ENCODE results near the gene TXN2. TPM values are rescaled to one million over a fixed set of nuclear protein-coding genes. Genes with fewer than 3 reads are reported as not detected.
A peak's percentile ranks its signal among the peaks of the same experiment; 100 is the strongest.

Gene TXN2
- total RNA-seq, 1 experiment from 2014 or later = 58.6 TPM

DNA sequence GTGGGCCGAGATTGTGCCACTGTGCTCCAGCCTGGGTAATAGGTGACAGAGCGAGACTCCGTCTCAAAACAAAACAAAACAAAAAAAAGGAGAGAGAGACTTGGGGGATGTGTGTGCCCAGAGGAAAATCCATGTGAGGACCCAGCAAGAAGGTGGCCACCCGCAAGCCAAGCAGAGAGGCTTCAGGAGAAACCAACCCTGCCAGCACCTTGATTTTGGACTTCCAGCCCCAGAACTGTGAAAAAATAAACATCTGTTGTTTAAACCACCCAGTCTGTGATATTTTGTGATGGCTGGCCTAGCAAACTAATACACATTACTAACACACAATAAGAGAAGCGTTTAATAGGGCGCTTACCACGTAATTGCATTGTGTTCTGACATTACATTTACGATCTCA, 21.2 kb downstream of the TXN2 start:
- no peak overlapping the region for H2BK120ac ChIP-seq (ENCODE audit: low read depth, low read length, poor library complexity, severe bottlenecking)
- no peak overlapping the region for H3K4ac ChIP-seq (ENCODE audit: low read depth, low read length)
- H3K4me1 ChIP-seq (ENCODE audit: insufficient read depth, low read length) = peaks cover 2% of the 10 kb centered on the region
- no peak overlapping the region for H2AFZ ChIP-seq (ENCODE audit: low read length)
- H3K18ac ChIP-seq (ENCODE audit: insufficient read length, low read depth, low read length) = no peak overlapping the region
- H4K5ac ChIP-seq (ENCODE audit: insufficient read length, low read depth, low read length) = no peak overlapping the region
- H2BK12ac ChIP-seq (ENCODE audit: insufficient read length, low read depth, low read length) = no peak overlapping the region
- H3K14ac ChIP-seq (ENCODE audit: insufficient read depth, low read length) = no peak overlapping the region
- H4K20me1 ChIP-seq (ENCODE audit: control insufficient read depth, insufficient read depth, insufficient read length) = no peaks in the 10 kb centered on the region
- no peak overlapping the region for H4K8ac ChIP-seq (replicated peaks; ENCODE audit: insufficient read length, low read depth, low read length)
- H2BK5ac ChIP-seq (ENCODE audit: insufficient read length, low read length) = no peak overlapping the region
- no peak overlapping the region for H2BK15ac ChIP-seq (ENCODE audit: low read depth, low read length)
- DNase-seq = no peak
- TF ChIP-seq, protein P1, sequence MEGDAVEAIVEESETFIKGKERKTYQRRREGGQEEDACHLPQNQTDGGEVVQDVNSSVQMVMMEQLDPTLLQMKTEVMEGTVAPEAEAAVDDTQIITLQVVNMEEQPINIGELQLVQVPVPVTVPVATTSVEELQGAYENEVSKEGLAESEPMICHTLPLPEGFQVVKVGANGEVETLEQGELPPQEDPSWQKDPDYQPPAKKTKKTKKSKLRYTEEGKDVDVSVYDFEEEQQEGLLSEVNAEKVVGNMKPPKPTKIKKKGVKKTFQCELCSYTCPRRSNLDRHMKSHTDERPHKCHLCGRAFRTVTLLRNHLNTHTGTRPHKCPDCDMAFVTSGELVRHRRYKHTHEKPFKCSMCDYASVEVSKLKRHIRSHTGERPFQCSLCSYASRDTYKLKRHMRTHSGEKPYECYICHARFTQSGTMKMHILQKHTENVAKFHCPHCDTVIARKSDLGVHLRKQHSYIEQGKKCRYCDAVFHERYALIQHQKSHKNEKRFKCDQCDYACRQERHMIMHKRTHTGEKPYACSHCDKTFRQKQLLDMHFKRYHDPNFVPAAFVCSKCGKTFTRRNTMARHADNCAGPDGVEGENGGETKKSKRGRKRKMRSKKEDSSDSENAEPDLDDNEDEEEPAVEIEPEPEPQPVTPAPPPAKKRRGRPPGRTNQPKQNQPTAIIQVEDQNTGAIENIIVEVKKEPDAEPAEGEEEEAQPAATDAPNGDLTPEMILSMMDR (conservative IDR thresholded peaks at IDR 0.05) = no peak
- peaks cover 39 to 47% of the 10 kb centered on the region in 2 experiments for H3K4me1 Mint-ChIP-seq
- no peak overlapping the region for H3K23ac ChIP-seq (ENCODE audit: insufficient read length, low read depth, low read length)
- H3K4me3 Mint-ChIP-seq = no peak overlapping the region
- H3K9me3 ChIP-seq (ENCODE audit: control insufficient read depth, low read depth, low read length) = no peaks in the 10 kb centered on the region
- H3K56ac ChIP-seq (ENCODE audit: insufficient read length, low read depth, low read length) = no peak overlapping the region
- H3K27ac Mint-ChIP-seq = peak overlapping the region; percentile 4 to 96 (median 52); a peak in 3 of 7 replicates
- no peaks in the 10 kb centered on the region for H3K27me3 ChIP-seq (ENCODE audit: insufficient read depth, low read length)
- no peaks in the 10 kb centered on the region for H3K79me2 ChIP-seq (ENCODE audit: insufficient read depth, low read length)
- no peaks in the 10 kb centered on the region for H3K79me1 ChIP-seq (ENCODE audit: insufficient read depth, low read depth, low read length, poor library complexity, severe bottlenecking)
- H3K4me2 ChIP-seq (ENCODE audit: insufficient read depth, insufficient read length, low read length) = no peak overlapping the region
- WGBS (ENCODE audit: extremely low coverage, insufficient read length, low lambda C conversion rate) = no CpG with 5 or more reads among the region's 8 CpGs
- H4K91ac ChIP-seq (ENCODE audit: insufficient read length, low read depth, low read length) = no peak overlapping the region
- no peak overlapping the region for H2BK20ac ChIP-seq (ENCODE audit: low read depth, low read length, poor library complexity, severe bottlenecking)
- H3K27me3 Mint-ChIP-seq (ENCODE audit: low read depth) = peaks cover 4% of the 10 kb centered on the region; the same call in 1 of the 2 replicates
- no peaks in the 10 kb centered on the region; a peak in 1 of 7 replicates for H3K36me3 Mint-ChIP-seq (ENCODE audit: insufficient read depth in 1 of 3, low read depth in 3 of 3)
- H3K9ac ChIP-seq (ENCODE audit: extremely low read depth, insufficient read length, low read length) = no peak overlapping the region
- no peak overlapping the region for H2AK5ac ChIP-seq (ENCODE audit: insufficient read length, low read length)
- H3T11ph ChIP-seq (ENCODE audit: low read length) = no peak overlapping the region
- H3K9me3 Mint-ChIP-seq = no peaks in the 10 kb centered on the region; a peak in 2 of 5 replicates
- peaks cover 6% of the 10 kb centered on the region for H3K23me2 ChIP-seq (ENCODE audit: insufficient read length, low read depth, low read length, poor library complexity, severe bottlenecking)
- H3K27ac ChIP-seq (ENCODE audit: insufficient read length, low read depth, low read length) = no peak overlapping the region
